GM23338 (cell line): ENCODE results near the gene EPHA4. TPM values are rescaled to one million over a fixed set of nuclear protein-coding genes. Genes with fewer than 3 reads are reported as not detected.

ENCODE experiments used
- ATAC-seq: fragments of 200-7000 bp; cut with Tn5 transposase; 3 replicates; pipeline ENCODE4 v1.9.1; 2020
- DNase-seq: peaks from one replicate; pipeline ENCODE4 v3.0.0-alpha.2; 2015; ENCODE audit warnings: low spot score
- H2AFZ ChIP-seq: fragments of 200-600 bp; sonication (generic); 2 replicates; pipeline ENCODE4 v1.8.0; 2016; ENCODE audit warnings: antibody characterized with exemption, mild to moderate bottlenecking, moderate library complexity
- H3F3A ChIP-seq: fragments of 200-600 bp; sonication (generic); replicated peaks from 2 replicates; pipeline ENCODE4 v1.8.0; 2017; ENCODE audit warnings: antibody characterized with exemption, mixed run types, low read depth
- H3K27ac ChIP-seq: fragments of 200-600 bp; sonication (generic); 2 replicates; pipeline ENCODE4 v1.6.1; 2016; ENCODE audit warnings: low read depth
- H3K27me3 ChIP-seq: fragments of 200-600 bp; sonication (generic); 2 replicates; pipeline ENCODE4 v1.8.0; 2016; ENCODE audit warnings: mild to moderate bottlenecking, mixed run types, moderate library complexity; ENCODE audit not compliant: insufficient read depth
- H3K36me3 ChIP-seq: fragments of 200-600 bp; sonication (generic); 2 replicates; pipeline ENCODE4 v1.8.0; 2016; ENCODE audit warnings: mild to moderate bottlenecking; ENCODE audit not compliant: insufficient read depth
- H3K4me1 ChIP-seq: fragments of 200-600 bp; sonication (generic); 2 replicates; pipeline ENCODE4 v1.8.0; 2016; ENCODE audit warnings: mild to moderate bottlenecking, moderate library complexity; ENCODE audit not compliant: insufficient read depth
- H3K4me2 ChIP-seq: fragments of 200-600 bp; sonication (generic); 2 replicates; pipeline ENCODE4 v1.7.1; 2017; ENCODE audit warnings: mixed run types
- H3K4me3 ChIP-seq: fragments of 200-600 bp; sonication (generic); 2 replicates; pipeline ENCODE4 v1.6.1; 2016; ENCODE audit warnings: mixed run types
- H3K79me2 ChIP-seq: fragments of 200-600 bp; sonication (generic); replicated peaks from 2 replicates; pipeline ENCODE4 v1.8.0; 2017; ENCODE audit warnings: mild to moderate bottlenecking; ENCODE audit not compliant: insufficient read depth
- H3K9me2 ChIP-seq: fragments of 200-600 bp; sonication (generic); 2 replicates; pipeline ENCODE4 v1.8.0; 2017; ENCODE audit not compliant: insufficient read depth
- H4K20me1 ChIP-seq: fragments of 200-600 bp; sonication (generic); replicated peaks from 2 replicates; pipeline ENCODE4 v1.8.0; 2017; ENCODE audit warnings: mild to moderate bottlenecking; ENCODE audit not compliant: insufficient read depth
- H3K27ac Mint-ChIP-seq: 2 replicates; pipeline ENCODE4 v1.8.0; 2020; ENCODE audit warnings: inconsistent platforms, mild to moderate bottlenecking, moderate library complexity, mixed read lengths
- H3K27me3 Mint-ChIP-seq: 3 replicates; pipeline ENCODE4 v1.8.0; 2022; ENCODE audit warnings: low read depth, mild to moderate bottlenecking, moderate library complexity, mixed read lengths, inconsistent platforms; ENCODE audit not compliant: insufficient read depth, poor library complexity
- H3K36me3 Mint-ChIP-seq: 3 replicates; pipeline ENCODE4 v1.8.0; 2021; ENCODE audit warnings: low read depth, mild to moderate bottlenecking, inconsistent platforms, moderate library complexity, mixed read lengths
- H3K4me1 Mint-ChIP-seq: 3 replicates; pipeline ENCODE4 v1.8.0; 2020; ENCODE audit warnings: mild to moderate bottlenecking, inconsistent platforms, mixed read lengths
- H3K4me3 Mint-ChIP-seq: 3 replicates; pipeline ENCODE4 v1.8.0; 2021; ENCODE audit warnings: moderate library complexity, mild to moderate bottlenecking, inconsistent platforms, mixed read lengths
- H3K9me3 Mint-ChIP-seq: 3 replicates; pipeline ENCODE4 v1.8.0; 2020; ENCODE audit warnings: moderate library complexity, mild to moderate bottlenecking, inconsistent platforms, mixed read lengths
- REST ChIP-seq: IDR thresholded peaks from one replicate; pipeline ENCODE4 v1.6.1; 2018; ENCODE audit warnings: antibody characterized with exemption; ENCODE audit not compliant: unreplicated experiment
- ZNF462 ChIP-seq: fragments of 250-450 bp; sonication (Bioruptor Pico); IDR thresholded peaks from 2 replicates; pipeline ENCODE4 v1.5.0; 2020; ENCODE audit warnings: mild to moderate bottlenecking, moderate library complexity
- polyA plus RNA-seq: library from polyadenylated mRNA; unstranded; fragments of >200 nt; fragmentation: Nextera tagmentation; extraction: Ambion mirVana; gene quantifications from 2 replicates; pipeline ENCODE4 v1.2.1, GENCODE V29; 2016
- total RNA-seq: library from RNA; depleted of rRNA; stranded (reverse); fragments of >200 nt; shearing (Covaris generic); gene quantifications from 2 replicates; pipeline ENCODE4 v1.2.3, GENCODE V29; 2014

The EPHA4 gene
- total and polyA plus RNA-seq, 2 experiments from 2014 or later: 4.1 to 6.2 TPM

DNA sequence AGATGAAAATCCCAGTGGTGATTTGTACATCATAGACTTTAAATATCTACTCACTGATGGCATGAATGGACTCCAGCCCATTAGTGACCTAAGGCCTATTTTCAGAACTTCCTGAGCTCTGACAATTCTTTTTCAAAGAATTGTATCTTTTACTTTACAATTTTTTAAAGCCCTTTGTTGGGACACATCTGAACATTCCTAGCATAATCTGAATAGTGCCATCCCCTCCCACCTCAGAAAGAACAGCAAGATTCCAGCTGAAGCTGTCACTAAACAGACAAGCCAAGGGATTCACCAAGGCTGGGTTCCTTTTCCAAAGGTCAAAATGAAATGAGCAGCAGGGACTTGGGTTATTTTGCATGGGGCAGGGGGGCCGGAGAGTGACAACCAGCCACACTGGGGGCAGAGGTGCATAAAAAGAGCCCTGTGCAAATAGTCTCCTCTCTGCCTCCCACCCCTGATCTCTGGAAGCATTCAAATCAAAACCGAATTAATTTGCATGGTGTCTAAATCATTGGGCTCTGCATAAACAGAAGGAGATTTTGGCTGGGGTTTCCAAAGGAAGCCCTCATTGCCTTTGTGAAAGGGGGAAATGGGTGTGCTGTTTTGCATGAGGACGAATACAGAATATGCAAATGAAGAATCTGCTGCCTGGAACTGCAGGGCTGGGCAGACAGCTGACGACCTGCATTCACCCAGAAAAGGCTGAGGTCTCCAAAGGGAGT lies 17.2 kb downstream of the EPHA4 start:
- Histone ChIP-seq H3K27ac (peak overlapping the region; percentile 48; the same call in 1 of the 2 replicates), H3K4me3 (peak overlapping the region; percentile 2; the same call in 1 of the 2 replicates), H3K9me2 (no peaks in the 10 kb centered on the region), H3F3A (no peaks in the 10 kb centered on the region), H3K4me2 (peak overlapping the region; percentile 37), H4K20me1 (no peaks in the 10 kb centered on the region), H3K36me3 (no peaks in the 10 kb centered on the region), H3K79me2 (no peaks in the 10 kb centered on the region; the same call in 1 of the 2 replicates), H3K4me1 (peaks cover 43% of the 10 kb centered on the region), H3K27me3 (no peaks in the 10 kb centered on the region), H2AFZ (no peak overlapping the region)
- Mint-ChIP-seq H3K4me1 (peaks cover 49% of the 10 kb centered on the region), H3K9me3 (no peaks in the 10 kb centered on the region), H3K4me3 (peak overlapping the region; percentile 32; the same call in 2 of the 3 replicates), H3K27ac (peak overlapping the region; percentile 57), H3K36me3 (no peaks in the 10 kb centered on the region), H3K27me3 (no peaks in the 10 kb centered on the region)
- DNase-seq: peak; percentile 63
- TF ChIP-seq REST (no peak), ZNF462 (peak; percentile 37; the same call in 1 of the 2 replicates)
- peak; percentile 81 for ATAC-seq
